GM12865 (cell line): ENCODE data around the gene CLSTN1.
A peak's percentile ranks its signal among the peaks of the same experiment; 100 is the strongest.

Experiments
- DNase-seq: peaks from one replicate; pipeline ENCODE4 v3.0.0; 2010; ENCODE audit warnings: low read depth
- H3K4me3 ChIP-seq: 2 replicates; pipeline ENCODE4 v1.5.1; 2011; ENCODE audit warnings: mild to moderate bottlenecking, low read depth, low read length, control low read depth
- CTCF ChIP-seq: IDR thresholded peaks from 2 replicates; pipeline ENCODE4 v1.5.1; 2011; ENCODE audit warnings: low read length, control low read depth, low read depth, inconsistent platforms; ENCODE audit not compliant: insufficient read depth; ENCODE audit errors: missing control alignments

Gene CLSTN1

GRCh38 chr1:9823943-9824701 lies at the start of gene CLSTN1:
Gene CLSTN1 (minus strand): TSS chr1:9823965. CDS start chr1:9823733, 232 bp downstream.
- no peak for TF ChIP-seq CTCF
- DNase-seq, result peak; percentile 93
- H3K4me3 ChIP-seq, result peak within 1 kb of the TSS; percentile 65

- no peak for DNase-seq
- TF ChIP-seq CTCF, result no peak
- H3K4me3 ChIP-seq, result no peak overlapping the region
Measured at GRCh38 chr1:9873385-9873784, 49.6 kb upstream of the CLSTN1 start.

GRCh38 chr1:9872430-9873165 lies 48.8 kb upstream of the CLSTN1 start:
- DNase-seq, result no peak
- no peak for TF ChIP-seq CTCF
- H3K4me3 ChIP-seq, result no peak overlapping the region

GRCh38 chr1:9871707-9872425 lies 48.1 kb upstream of the CLSTN1 start:
- H3K4me3 ChIP-seq, result no peak overlapping the region
- TF ChIP-seq CTCF, result no peak
- no peak for DNase-seq

GRCh38 chr1:9871021-9871420 lies 47.3 kb upstream of the CLSTN1 start:
- no peak for TF ChIP-seq CTCF
- H3K4me3 ChIP-seq, result no peak overlapping the region
- DNase-seq, result no peak

GRCh38 chr1:9870572-9870971 lies 46.8 kb upstream of the CLSTN1 start:
- DNase-seq, result peak; percentile 29
- no peak overlapping the region for H3K4me3 ChIP-seq
- TF ChIP-seq CTCF, result no peak
